ENCODE data around the gene RPGRIP1.

The RPGRIP1 gene

DNA sequence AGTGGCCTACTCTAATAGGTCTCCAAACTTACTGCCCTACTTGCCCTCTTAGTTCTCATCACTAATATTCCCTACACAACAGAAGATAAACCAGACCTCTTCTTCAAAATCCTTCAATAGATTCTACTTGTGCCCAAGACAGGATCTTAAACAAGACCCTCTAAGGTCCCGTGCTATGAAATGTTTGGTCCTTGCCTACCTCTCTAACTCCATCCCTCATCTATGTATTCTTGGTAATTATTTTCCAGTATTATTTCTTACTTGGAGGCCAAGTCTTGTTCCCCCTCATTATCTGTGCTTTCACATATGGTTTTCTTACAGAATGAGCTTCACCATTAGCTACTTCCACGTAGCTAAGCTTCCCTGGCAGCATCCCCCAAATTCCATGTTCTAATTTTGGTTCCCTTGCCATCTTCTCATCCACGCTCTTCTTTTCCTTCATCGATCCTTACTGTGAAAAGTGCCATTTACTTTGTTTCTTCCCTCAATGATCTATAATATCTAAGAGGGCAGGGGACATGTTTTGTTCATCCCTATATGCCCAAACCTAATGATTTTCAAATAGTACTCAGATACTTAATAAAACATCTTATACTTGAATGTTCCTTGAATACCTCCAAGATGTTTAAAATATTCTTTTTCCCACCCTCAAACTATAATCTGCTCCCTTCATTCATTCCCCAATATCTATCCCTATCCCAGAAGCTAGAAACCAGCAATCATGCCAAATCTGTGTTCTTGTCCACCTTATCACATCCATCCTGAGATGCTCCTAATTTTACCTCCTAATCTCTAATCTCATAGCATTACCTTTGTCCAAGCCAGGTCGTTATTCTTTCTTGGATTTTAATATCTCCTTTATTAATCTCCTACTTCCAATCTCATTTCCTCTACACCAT is 20.7 kb upstream of the RPGRIP1 start:
- Histone ChIP-seq H3K9me3 (ENCODE audit: control insufficient read depth, insufficient read depth, low read depth, low read length) (no peaks in the 10 kb centered on the region), H3K27ac (ENCODE audit: low read depth, low read length) (no peak overlapping the region), H3K4me3 (ENCODE audit: low read depth, low read length) (peak overlapping the region; percentile 8; the same call in 1 of the 2 replicates), H3K4me1 (ENCODE audit: control insufficient read depth, insufficient read depth, low read length) (peaks cover 29% of the 10 kb centered on the region), H3K27me3 (ENCODE audit: control insufficient read depth, insufficient read depth, low read length) (no peaks in the 10 kb centered on the region), H3K9ac (ENCODE audit: low read length) (no peak overlapping the region), H3K36me3 (ENCODE audit: control insufficient read depth, insufficient read depth, low read length) (peaks cover 92% of the 10 kb centered on the region)

DNA sequence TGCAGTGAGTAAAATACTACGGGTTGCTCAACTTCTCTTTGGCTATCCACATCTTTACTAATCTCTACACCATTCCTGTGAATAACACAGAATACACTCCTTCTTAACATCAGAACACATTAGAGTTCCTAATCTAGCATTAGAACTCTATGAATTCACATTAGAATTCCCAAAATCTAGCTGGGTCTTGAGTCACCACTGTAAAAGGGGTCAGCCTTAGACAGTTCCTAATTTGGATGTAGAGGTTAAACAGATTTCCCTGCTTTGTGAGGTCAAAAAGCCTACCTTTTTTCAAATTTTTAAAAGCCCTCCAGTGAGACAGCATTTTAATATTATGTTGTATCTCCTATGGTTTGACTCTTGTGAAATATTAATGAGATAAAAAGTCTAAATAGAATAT is 18.1 kb upstream of the RPGRIP1 start:
- no peak overlapping the region for H3K27ac ChIP-seq (ENCODE audit: low read depth, low read length)
- H3K4me1 ChIP-seq (ENCODE audit: control insufficient read depth, insufficient read depth, low read length) = peaks cover 34% of the 10 kb centered on the region
- peaks cover 93% of the 10 kb centered on the region for H3K36me3 ChIP-seq (ENCODE audit: control insufficient read depth, insufficient read depth, low read length)
- no peak overlapping the region for H3K9ac ChIP-seq (ENCODE audit: low read length)
- no peaks in the 10 kb centered on the region for H3K27me3 ChIP-seq (ENCODE audit: control insufficient read depth, insufficient read depth, low read length)
- no peak overlapping the region for H3K4me3 ChIP-seq (ENCODE audit: low read depth, low read length)
- no peaks in the 10 kb centered on the region for H3K9me3 ChIP-seq (ENCODE audit: control insufficient read depth, insufficient read depth, low read depth, low read length)

GRCh38 chr14:21262410-21262809 is 17.5 kb upstream of the RPGRIP1 start:
- no peak overlapping the region for H3K4me3 ChIP-seq (ENCODE audit: low read depth, low read length)
- H3K4me1 ChIP-seq (ENCODE audit: control insufficient read depth, insufficient read depth, low read length) = peaks cover 32% of the 10 kb centered on the region
- H3K9ac ChIP-seq (ENCODE audit: low read length) = no peak overlapping the region
- H3K27me3 ChIP-seq (ENCODE audit: control insufficient read depth, insufficient read depth, low read length) = no peaks in the 10 kb centered on the region
- no peak overlapping the region for H3K27ac ChIP-seq (ENCODE audit: low read depth, low read length)
- H3K36me3 ChIP-seq (ENCODE audit: control insufficient read depth, insufficient read depth, low read length) = peaks cover 92% of the 10 kb centered on the region
- no peaks in the 10 kb centered on the region for H3K9me3 ChIP-seq (ENCODE audit: control insufficient read depth, insufficient read depth, low read depth, low read length)

- peak overlapping the region; percentile 96 for H3K4me3 ChIP-seq (ENCODE audit: low read depth, low read length)
- H3K27me3 ChIP-seq (ENCODE audit: control insufficient read depth, insufficient read depth, low read length) = no peaks in the 10 kb centered on the region
- peaks cover 92% of the 10 kb centered on the region for H3K36me3 ChIP-seq (ENCODE audit: control insufficient read depth, insufficient read depth, low read length)
- H3K9ac ChIP-seq (ENCODE audit: low read length) = no peak overlapping the region
- peaks cover 28% of the 10 kb centered on the region for H3K4me1 ChIP-seq (ENCODE audit: control insufficient read depth, insufficient read depth, low read length)
- H3K27ac ChIP-seq (ENCODE audit: low read depth, low read length) = no peak overlapping the region
- no peaks in the 10 kb centered on the region for H3K9me3 ChIP-seq (ENCODE audit: control insufficient read depth, insufficient read depth, low read depth, low read length)
Observed at GRCh38 chr14:21263284-21264024, 16.4 kb upstream of the RPGRIP1 start.

DNA sequence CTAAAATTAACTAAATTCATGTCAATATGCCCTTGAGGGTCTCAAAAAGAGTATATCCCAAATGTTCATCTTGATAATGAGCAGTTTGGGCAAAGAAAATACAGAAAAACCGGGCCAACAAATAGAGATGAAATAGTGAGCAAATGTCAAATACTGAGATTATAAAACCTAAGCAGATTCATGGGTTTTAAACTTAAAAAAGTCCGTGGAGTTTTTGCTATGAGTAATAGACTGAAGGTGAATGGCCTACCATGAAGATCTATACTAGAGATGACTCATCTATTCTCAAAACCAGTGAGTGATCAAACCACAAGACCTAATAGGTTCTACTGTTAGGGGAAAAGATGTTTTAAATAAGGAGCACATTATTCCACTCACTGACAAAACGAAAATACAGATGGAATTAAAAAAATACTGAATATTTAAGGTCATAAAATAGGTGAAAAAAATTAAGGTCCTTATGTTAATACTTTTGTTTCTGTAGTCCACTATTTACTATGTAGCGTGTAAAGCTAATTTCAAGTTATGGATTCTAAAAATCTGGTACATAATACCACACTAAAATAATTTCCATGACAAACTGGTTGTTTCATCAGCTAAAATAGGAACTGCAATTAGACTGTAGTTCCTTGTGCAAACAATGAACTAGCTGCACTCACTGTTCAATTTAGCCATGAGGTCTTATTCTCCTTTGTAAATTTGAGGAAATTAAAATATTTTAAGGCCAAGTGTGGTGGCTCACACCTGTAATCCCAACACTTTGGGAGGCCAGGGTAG is 15.7 kb upstream of the RPGRIP1 start:
- Histone ChIP-seq H3K4me1 (ENCODE audit: control insufficient read depth, insufficient read depth, low read length) (peaks cover 20% of the 10 kb centered on the region), H3K27ac (ENCODE audit: low read depth, low read length) (peak overlapping the region; percentile 21; the same call in 1 of the 2 replicates), H3K9me3 (ENCODE audit: control insufficient read depth, insufficient read depth, low read depth, low read length) (no peaks in the 10 kb centered on the region), H3K27me3 (ENCODE audit: control insufficient read depth, insufficient read depth, low read length) (no peaks in the 10 kb centered on the region), H3K4me3 (ENCODE audit: low read depth, low read length) (peak overlapping the region; percentile 96), H3K36me3 (ENCODE audit: control insufficient read depth, insufficient read depth, low read length) (peaks cover 91% of the 10 kb centered on the region), H3K9ac (ENCODE audit: low read length) (no peak overlapping the region)

GRCh38 chr14:21267431-21267845 is 12.4 kb upstream of the RPGRIP1 start:
- Histone ChIP-seq H3K27me3 (ENCODE audit: control insufficient read depth, insufficient read depth, low read length) (no peaks in the 10 kb centered on the region), H3K4me1 (ENCODE audit: control insufficient read depth, insufficient read depth, low read length) (peaks cover 21% of the 10 kb centered on the region), H3K27ac (ENCODE audit: low read depth, low read length) (no peak overlapping the region), H3K9ac (ENCODE audit: low read length) (peak overlapping the region; percentile 100), H3K4me3 (ENCODE audit: low read depth, low read length) (peak overlapping the region; percentile 96), H3K36me3 (ENCODE audit: control insufficient read depth, insufficient read depth, low read length) (peaks cover 65% of the 10 kb centered on the region), H3K9me3 (ENCODE audit: control insufficient read depth, insufficient read depth, low read depth, low read length) (no peaks in the 10 kb centered on the region)

GRCh38 chr14:21267886-21268616 is 11.8 kb upstream of the RPGRIP1 start:
- Histone ChIP-seq H3K9ac (ENCODE audit: low read length) (peak overlapping the region; percentile 100), H3K27ac (ENCODE audit: low read depth, low read length) (peak overlapping the region; percentile 97), H3K27me3 (ENCODE audit: control insufficient read depth, insufficient read depth, low read length) (no peaks in the 10 kb centered on the region), H3K4me3 (ENCODE audit: low read depth, low read length) (peak overlapping the region; percentile 96), H3K4me1 (ENCODE audit: control insufficient read depth, insufficient read depth, low read length) (peaks cover 21% of the 10 kb centered on the region), H3K36me3 (ENCODE audit: control insufficient read depth, insufficient read depth, low read length) (peaks cover 59% of the 10 kb centered on the region), H3K9me3 (ENCODE audit: control insufficient read depth, insufficient read depth, low read depth, low read length) (no peaks in the 10 kb centered on the region)

DNA sequence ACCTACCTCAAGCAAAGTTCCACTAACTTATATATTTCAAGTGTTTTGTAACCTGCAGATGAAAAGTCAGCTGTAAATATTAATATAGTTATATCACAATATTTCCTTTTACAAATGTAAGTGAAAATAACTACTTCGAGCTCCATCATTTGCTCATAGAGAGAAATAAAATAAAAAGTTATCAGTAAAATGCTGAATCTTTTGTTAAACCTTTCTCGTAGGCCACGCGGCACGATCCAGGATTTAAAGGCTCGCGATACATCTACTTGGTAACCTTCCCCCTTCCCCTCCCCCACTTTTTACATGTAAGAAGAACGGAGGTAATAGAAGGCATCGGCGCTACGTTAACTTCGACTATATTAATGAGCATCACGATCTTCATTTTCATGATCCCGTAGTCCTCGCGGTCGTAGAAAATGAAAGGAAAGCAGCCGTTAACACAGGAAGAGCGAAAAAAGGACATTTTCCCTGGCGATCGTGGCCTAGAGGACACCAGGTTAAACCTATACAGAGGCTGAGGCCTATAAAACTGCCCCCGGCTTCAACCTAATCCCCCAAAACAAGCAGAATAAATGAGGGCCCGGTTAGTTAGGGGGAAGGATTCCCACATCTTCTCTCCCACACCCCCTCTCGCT is 11.1 kb upstream of the RPGRIP1 start:
- Histone ChIP-seq H3K27me3 (ENCODE audit: control insufficient read depth, insufficient read depth, low read length) (no peaks in the 10 kb centered on the region), H3K36me3 (ENCODE audit: control insufficient read depth, insufficient read depth, low read length) (peaks cover 52% of the 10 kb centered on the region), H3K9ac (ENCODE audit: low read length) (peak overlapping the region; percentile 100), H3K9me3 (ENCODE audit: control insufficient read depth, insufficient read depth, low read depth, low read length) (no peaks in the 10 kb centered on the region), H3K27ac (ENCODE audit: low read depth, low read length) (peak overlapping the region; percentile 97), H3K4me1 (ENCODE audit: control insufficient read depth, insufficient read depth, low read length) (peaks cover 17% of the 10 kb centered on the region), H3K4me3 (ENCODE audit: low read depth, low read length) (peak overlapping the region; percentile 96)

DNA sequence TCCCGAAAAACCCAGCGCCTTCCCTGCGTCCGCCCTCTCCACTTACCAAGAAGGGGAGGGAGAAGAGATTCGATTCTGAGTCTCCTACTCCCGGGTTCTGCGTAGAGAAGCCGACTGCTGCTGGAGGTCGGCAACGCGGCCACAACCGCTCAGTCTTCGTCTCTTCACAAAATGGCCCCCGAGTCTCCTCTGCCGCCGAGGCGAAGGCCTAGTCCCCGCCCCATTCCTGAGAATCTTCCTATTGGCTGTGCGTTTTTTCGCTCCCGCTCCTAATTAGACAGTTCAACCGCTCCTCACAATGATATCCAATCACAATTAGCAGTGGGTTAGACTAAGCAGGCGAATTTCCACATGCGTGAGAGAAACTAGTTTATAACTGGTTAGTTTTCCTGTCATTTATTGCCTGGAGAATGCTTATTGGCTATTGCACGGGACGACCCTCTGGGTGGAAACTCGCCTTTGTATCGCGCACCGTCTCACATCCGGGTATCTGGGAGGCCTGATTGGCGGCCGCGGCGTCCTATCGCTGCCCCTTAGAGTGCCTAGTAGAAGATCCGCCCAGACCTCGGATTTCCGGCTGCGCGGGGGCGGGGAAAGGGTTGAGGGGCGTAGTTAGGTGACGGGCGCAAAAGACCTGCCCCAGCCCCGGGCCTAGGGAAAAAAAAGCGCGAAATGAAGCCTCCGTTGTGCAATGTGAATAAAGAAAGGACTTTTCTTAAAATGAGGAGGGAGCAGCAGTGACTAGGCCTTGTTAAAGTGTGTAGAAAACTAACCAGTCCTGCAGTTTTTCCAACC is 10.4 kb upstream of the RPGRIP1 start, which contains the start of gene HNRNPC:
Gene HNRNPC, minus strand, starts transcription at position 191 of the 795 bp plus-strand sequence. CDS start 35,249 bp downstream, outside the sequence.
- Histone ChIP-seq H3K4me1 (ENCODE audit: control insufficient read depth, insufficient read depth, low read length) (peaks cover 11% of the 10 kb centered on the region), H3K36me3 (ENCODE audit: control insufficient read depth, insufficient read depth, low read length) (peaks cover 45% of the 10 kb centered on the region), H3K27me3 (ENCODE audit: control insufficient read depth, insufficient read depth, low read length) (no peaks in the 10 kb centered on the region), H3K4me3 (ENCODE audit: low read depth, low read length) (peak within 1 kb of the TSS; percentile 96), H3K27ac (ENCODE audit: low read depth, low read length) (peak within 1 kb of the TSS; percentile 97), H3K9me3 (ENCODE audit: control insufficient read depth, insufficient read depth, low read depth, low read length) (no peaks in the 10 kb centered on the region), H3K9ac (ENCODE audit: low read length) (peak within 1 kb of the TSS; percentile 100)
